Common myeloid progenitor, CD34-positive (primary cell): ENCODE results near the gene LDB2.
"Not testable (repeated sequence)": the region's sequence is repeated elsewhere in the genome, so short reads cannot be mapped to it uniquely, and the experiment has no call there.

ENCODE experiments used
- CTCF ChIA-PET: fragments of 350-600 bp; sonication (Branson Sonifier 250); formaldehyde crosslinking; loops from one replicate; lab custom pipeline; 2021; ENCODE audit warnings: antibody characterized with exemption; lab: Charles Lee
- POLR2A ChIA-PET: fragments of 350-600 bp; sonication (Branson Sonifier 250); formaldehyde crosslinking; loops from one replicate; lab custom pipeline; 2021; ENCODE audit warnings: antibody characterized with exemption; lab: Charles Lee
- DNase-seq, 3 donors: peaks; one replicate each; pipeline versions ENCODE4 v3.0.0 to v3.0.0-alpha.2; 2013
- H3K27ac ChIP-seq, 2 experiments: 1 replicate in 1 of 2; 2 replicates in 1 of 2; pipeline ENCODE4 v1.7.0; 2013; ENCODE audit warnings: inconsistent platforms in 2 of 2, low read length in 2 of 2, mild to moderate bottlenecking in 2 of 2, low read depth in 1 of 2, moderate library complexity in 1 of 2; ENCODE audit not compliant: severe bottlenecking in 2 of 2, insufficient read depth in 1 of 2, poor library complexity in 1 of 2
- H3K27me3 ChIP-seq, 5 experiments: replicated peaks in 2 of 5; 1 replicate in 3 of 5; 2 replicates in 2 of 5; pipeline versions ENCODE4 v1.6.1 to v1.7.0; 2013; ENCODE audit warnings: low read length in 4 of 5, mild to moderate bottlenecking in 2 of 5, moderate library complexity in 2 of 5, inconsistent platforms in 1 of 5; ENCODE audit not compliant: insufficient read depth in 5 of 5, control insufficient read depth in 4 of 5
- H3K36me3 ChIP-seq, 4 experiments: 1 replicate in 2 of 4; 2 replicates in 2 of 4; pipeline versions ENCODE4 v1.6.1 to v1.7.0; 2013; ENCODE audit warnings: low read length in 3 of 4, control low read depth in 1 of 4, mild to moderate bottlenecking in 1 of 4; ENCODE audit not compliant: control insufficient read depth in 4 of 4, insufficient read depth in 4 of 4
- H3K4me1 ChIP-seq, 4 experiments: 1 replicate in 3 of 4; 2 replicates in 1 of 4; pipeline versions ENCODE4 v1.6.1 to v1.7.1; 2013; ENCODE audit warnings: low read length in 3 of 4, mild to moderate bottlenecking in 3 of 4, control low read depth in 1 of 4, inconsistent platforms in 1 of 4, moderate library complexity in 1 of 4; ENCODE audit not compliant: control insufficient read depth in 4 of 4, insufficient read depth in 4 of 4; ENCODE audit errors: control extremely low read depth in 1 of 4
- H3K4me3 ChIP-seq, 7 experiments: 1 replicate in 4 of 7; 2 replicates in 3 of 7; pipeline versions ENCODE4 v1.5.1 to v1.7.0; 2013; ENCODE audit warnings: mild to moderate bottlenecking in 7 of 7, low read length in 6 of 7, moderate library complexity in 6 of 7, inconsistent platforms in 2 of 7, low read depth in 2 of 7, control low read depth in 1 of 7; ENCODE audit not compliant: insufficient read depth in 4 of 7, control insufficient read depth in 1 of 7; ENCODE audit errors: extremely low read depth in 1 of 7
- H3K9me3 ChIP-seq, 5 experiments: 1 replicate in 4 of 5; 2 replicates in 1 of 5; pipeline versions ENCODE4 v1.6.1 to v1.7.1; 2013; ENCODE audit warnings: low read length in 4 of 5, mild to moderate bottlenecking in 2 of 5, inconsistent platforms in 1 of 5, low read depth in 1 of 5, moderate library complexity in 1 of 5; ENCODE audit not compliant: control insufficient read depth in 4 of 5, insufficient read depth in 2 of 5; ENCODE audit errors: control extremely low read depth in 1 of 5
- WGBS: methylation state at CpG from one replicate; pipeline ENCODE4 v1.1.5; 2013; ENCODE audit not compliant: insufficient coverage; 5-methylcytosine and 5-hydroxymethylcytosine counted together

Gene LDB2

DNA sequence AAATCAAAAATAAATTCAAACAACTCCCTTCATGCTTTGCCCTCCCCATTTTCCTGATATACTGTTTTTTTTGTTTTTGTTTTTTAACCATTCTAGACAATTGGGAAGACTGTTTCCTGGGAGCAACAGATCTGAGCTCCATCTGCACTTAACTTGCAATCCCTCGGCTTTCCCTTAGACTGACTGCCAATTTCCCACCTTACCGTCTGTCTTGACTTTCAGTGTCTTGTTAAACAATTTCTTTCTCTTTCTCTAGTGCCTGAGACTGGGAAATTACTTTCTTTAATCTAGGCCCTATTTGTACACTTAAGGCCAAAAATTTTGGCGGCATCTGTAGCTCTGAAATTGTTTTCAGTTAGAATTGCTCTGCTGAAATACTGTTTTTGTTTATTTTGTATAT lies 326.3 kb downstream of the LDB2 start:
- H3K4me3 ChIP-seq: no peak overlapping the region
- no peaks in the 10 kb centered on the region for H3K27me3 ChIP-seq
- 100% methylated on average over 1 of the region's 3 CpGs for WGBS
- DNase-seq: no peak
- no peak overlapping the region for H3K27ac ChIP-seq
- H3K4me1 ChIP-seq: peaks cover 0 to 2% (median 0%) of the 10 kb centered on the region in 4 experiments
- no peaks in the 10 kb centered on the region for H3K9me3 ChIP-seq
- ChIA-PET CTCF (no interaction called here), POLR2A (no interaction called here)
- no peaks in the 10 kb centered on the region for H3K36me3 ChIP-seq

GRCh38 chr4:16569790-16570189 lies 328.7 kb downstream of the LDB2 start:
- no peaks in the 10 kb centered on the region for H3K9me3 ChIP-seq
- no peak for DNase-seq
- H3K27me3 ChIP-seq: no peaks in the 10 kb centered on the region
- H3K27ac ChIP-seq: no peak overlapping the region
- H3K4me1 ChIP-seq: peaks cover 0 to 2% (median 0%) of the 10 kb centered on the region in 4 experiments
- H3K36me3 ChIP-seq: no peaks in the 10 kb centered on the region
- POLR2A ChIA-PET: no interaction called here
- 100% methylated on average over 1 of the region's 2 CpGs for WGBS
- CTCF ChIA-PET: no interaction called here
- no peak overlapping the region for H3K4me3 ChIP-seq

GRCh38 chr4:16557316-16557715 lies 341.1 kb downstream of the LDB2 start:
- H3K4me1 ChIP-seq, H3K4me3 ChIP-seq, DNase-seq, CTCF ChIA-PET, H3K9me3 ChIP-seq, H3K27me3 ChIP-seq, H3K27ac ChIP-seq, H3K36me3 ChIP-seq, POLR2A ChIA-PET: not testable (repeated sequence)
- 90% methylated on average over 10 of the region's 14 CpGs for WGBS

DNA sequence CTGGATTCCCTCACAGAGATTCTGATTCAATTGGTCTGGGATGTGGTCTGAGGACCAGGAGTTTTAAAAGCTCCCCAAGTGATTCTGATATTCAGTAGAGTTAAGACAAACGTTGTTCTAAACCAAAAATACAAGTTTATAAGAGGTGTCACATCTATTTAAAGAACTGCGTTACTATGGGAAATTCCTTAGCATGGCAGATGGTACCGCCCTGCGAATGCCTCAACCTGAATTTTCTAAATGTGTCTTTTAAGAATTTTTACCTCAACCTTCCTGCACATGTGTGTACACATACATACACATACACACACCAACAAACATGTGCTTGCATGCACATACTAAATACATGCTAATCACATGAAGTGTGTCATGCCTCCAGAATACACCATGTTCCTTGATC lies 343.3 kb downstream of the LDB2 start:
- ChIA-PET POLR2A (interaction anchor here (0.6 kb wide), 1 partner anchor 213 kb away, joined by 6 read pairs; no protein-coding TSS in a partner anchor), CTCF (no interaction called here)
- WGBS: 100% methylated on average over 4 of the region's 4 CpGs
- H3K36me3 ChIP-seq: no peaks in the 10 kb centered on the region
- H3K4me3 ChIP-seq: no peak overlapping the region
- DNase-seq: no peak
- peaks cover 0 to 4% (median 0%) of the 10 kb centered on the region in 5 experiments for H3K9me3 ChIP-seq
- H3K27me3 ChIP-seq: no peaks in the 10 kb centered on the region
- H3K4me1 ChIP-seq: no peaks in the 10 kb centered on the region
- no peak overlapping the region for H3K27ac ChIP-seq

GRCh38 chr4:16550531-16550930 lies 347.9 kb downstream of the LDB2 start:
- WGBS: 100% methylated on average over 1 of the region's 2 CpGs
- POLR2A ChIA-PET: no interaction called here
- CTCF ChIA-PET: no interaction called here
- H3K27me3 ChIP-seq: no peaks in the 10 kb centered on the region
- no peak overlapping the region for H3K27ac ChIP-seq
- no peak overlapping the region for H3K4me3 ChIP-seq
- H3K4me1 ChIP-seq: no peaks in the 10 kb centered on the region
- H3K36me3 ChIP-seq: no peaks in the 10 kb centered on the region
- peaks cover 0 to 1% (median 0%) of the 10 kb centered on the region in 5 experiments for H3K9me3 ChIP-seq
- no peak for DNase-seq

DNA sequence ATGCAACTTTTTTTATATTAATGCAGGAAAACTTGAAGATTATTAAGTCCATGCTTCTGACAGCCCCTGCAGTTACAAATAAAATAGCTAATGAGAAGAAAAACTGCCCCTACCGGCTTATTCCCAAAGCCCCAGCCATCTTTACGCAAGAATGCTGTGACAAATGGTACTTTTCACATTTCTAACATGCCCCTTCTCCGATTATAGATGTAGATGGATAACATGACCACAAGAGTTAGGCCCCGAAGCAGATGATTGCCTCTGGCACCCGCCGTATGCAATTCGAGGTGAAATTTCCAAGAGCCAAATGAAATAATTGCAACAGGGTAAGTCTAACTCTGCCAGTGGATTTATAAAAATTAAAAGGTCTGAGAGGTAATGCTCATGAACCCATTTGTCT lies 352.8 kb downstream of the LDB2 start:
- Histone ChIP-seq H3K4me1 (no peaks in the 10 kb centered on the region), H3K4me3 (no peak overlapping the region), H3K9me3 (no peaks in the 10 kb centered on the region), H3K27me3 (no peaks in the 10 kb centered on the region), H3K27ac (no peak overlapping the region), H3K36me3 (no peaks in the 10 kb centered on the region)
- no peak for DNase-seq
- WGBS: 95% methylated on average over 4 of the region's 7 CpGs
- POLR2A ChIA-PET: no interaction called here
- CTCF ChIA-PET: no interaction called here

- whole genome bisulfite sequencing: 82% methylated on average over 6 of the region's 6 CpGs
- POLR2A ChIA-PET: no interaction called here
- no peak for DNase-seq
- no peaks in the 10 kb centered on the region for H3K27me3 ChIP-seq
- H3K27ac ChIP-seq: no peak overlapping the region
- no peaks in the 10 kb centered on the region for H3K4me1 ChIP-seq
- H3K9me3 ChIP-seq: no peaks in the 10 kb centered on the region
- no peak overlapping the region for H3K4me3 ChIP-seq
- H3K36me3 ChIP-seq: no peaks in the 10 kb centered on the region
- CTCF ChIA-PET: no interaction called here
These were observed 353.6 kb downstream of the LDB2 start for GRCh38 chr4:16544869-16545268.
